GM19193 (cell line): ENCODE data around the gene CHMP6.

Experiments used
- POLR2A ChIP-seq: IDR thresholded peaks from 4 replicates; pipeline ENCODE4 v1.6.1; 2011; ENCODE audit not compliant: insufficient read depth, insufficient read length; ENCODE audit errors: extremely low read depth

CHMP6 gene

DNA sequence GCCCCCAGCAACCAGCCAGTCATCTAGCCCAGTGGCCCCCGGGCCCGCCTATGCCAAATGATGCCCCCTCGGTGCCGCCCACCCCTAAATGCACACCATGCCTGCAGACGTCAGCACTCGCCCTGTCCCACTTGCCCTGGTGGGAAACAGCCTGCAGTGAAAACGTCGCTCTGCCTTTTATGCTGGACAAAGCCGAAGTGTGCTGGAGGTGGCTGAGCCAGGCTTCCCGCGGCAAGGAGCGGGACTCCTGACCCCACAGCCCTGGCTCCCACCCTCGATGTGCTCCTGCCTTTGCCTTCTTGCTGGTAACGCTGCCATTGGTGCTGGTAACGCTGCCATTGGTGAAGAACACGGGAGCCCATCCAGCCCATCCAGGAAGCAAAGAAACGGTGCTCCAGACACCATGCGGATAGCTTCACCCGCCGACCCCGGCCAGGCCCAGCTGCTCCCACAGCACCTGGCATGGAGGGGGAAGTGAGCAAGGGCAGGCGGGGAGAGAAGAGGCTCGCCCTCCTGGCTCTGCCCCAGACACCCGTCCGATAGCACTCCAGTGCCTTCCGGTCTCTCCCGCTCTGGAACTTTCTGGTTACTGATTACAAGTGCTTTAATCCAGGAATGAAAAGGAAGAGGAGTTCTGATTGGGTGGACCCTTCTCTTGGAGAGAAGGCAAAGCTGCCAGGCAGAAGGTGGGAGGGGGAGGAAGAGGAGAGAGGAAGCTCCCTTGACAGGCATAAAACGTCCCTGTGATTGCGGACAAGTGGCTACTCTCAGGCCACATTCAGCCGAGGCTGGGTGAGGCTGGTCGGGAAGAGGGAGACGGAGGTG lies 39.3 kb downstream of the CHMP6 start:
- no peak for TF ChIP-seq POLR2A

DNA sequence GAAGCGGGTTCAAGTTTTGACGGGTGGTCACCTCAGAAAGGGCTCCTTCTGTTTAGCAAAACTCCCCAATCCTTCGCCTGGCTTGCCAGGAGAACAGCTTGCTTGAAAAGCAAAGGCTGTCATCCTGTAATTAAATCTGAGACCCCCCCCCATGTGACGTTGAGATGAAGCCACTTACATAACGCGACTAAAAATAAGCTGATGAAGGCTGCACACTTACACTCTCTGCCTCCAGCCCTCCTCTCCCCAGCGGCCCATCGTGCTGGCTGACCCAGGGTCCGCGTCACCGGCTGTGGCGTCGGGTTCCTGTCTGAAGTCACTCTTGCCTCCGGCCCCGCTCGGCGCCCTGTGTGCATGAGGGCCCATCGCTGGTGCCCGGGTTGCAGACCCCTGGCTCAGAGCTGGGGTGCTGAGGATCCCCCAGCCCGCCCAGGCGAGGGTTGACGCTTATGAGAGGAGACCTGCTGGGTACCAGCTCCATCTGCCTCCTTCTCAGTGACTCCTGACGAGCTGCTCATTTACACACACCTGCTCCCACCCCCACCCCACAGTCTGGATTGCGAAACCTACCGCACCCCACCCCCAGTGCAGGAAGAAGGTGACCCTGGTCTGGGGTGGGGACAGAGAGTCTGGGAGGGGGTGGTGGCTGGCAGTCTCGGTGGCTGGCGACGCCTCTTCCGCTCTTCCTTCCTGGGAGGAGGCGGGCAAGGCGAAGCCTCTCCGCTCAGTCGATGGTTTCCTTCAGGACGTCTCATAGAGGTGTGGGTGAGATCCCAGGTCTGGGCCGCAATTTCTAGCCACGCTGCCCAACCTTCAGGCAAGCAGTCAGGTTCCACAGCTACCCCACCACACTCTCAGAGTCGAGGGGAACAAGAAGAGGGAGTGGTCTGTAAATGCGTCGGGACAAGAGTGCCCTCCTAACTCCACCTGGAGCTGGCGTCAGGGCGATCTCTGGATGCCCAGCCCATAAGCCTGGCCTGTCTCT lies 40.2 kb downstream of the CHMP6 start:
- no peak for TF ChIP-seq POLR2A

DNA sequence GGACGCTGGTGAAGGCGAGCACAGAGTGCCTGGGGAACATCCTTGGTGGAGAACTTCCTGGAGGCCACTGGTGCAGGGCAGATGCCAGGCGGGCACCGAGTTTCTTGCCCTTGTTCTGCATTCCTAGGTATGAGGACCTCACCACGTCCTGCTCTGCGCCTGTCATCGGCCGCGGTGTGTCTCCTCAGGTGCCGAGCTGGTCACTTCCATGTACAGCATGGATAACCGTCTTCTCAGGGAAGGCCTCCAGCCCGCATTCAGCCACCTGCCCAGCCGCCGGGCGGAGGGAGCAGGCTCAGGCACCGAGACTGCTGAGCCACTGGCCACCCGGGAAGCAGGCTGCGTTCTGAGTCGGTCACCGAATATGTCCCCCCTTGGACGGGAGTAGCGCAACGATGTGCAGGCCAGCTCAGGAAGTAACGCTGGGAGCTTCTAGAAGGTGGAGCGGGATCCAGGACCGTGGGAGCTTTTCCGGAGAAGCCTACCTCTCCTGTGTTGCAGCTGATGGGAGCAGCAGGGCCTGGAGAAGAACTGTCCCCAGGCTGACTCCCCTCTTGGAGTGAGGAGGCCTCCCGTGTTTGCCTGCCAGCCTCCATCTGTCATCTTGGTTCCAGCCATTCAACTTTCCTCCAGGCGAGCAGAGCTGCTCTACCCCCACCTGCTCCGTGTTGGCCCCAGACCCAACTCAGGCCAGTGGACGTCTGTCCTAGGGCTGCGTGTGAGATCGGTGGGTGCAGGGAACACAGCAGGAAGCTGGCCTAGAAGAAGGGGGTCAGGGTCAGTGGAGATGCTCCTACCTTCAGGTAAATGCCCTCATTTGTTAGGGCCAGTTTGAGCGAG lies 41.2 kb downstream of the CHMP6 start:
- TF ChIP-seq POLR2A = no peak

DNA sequence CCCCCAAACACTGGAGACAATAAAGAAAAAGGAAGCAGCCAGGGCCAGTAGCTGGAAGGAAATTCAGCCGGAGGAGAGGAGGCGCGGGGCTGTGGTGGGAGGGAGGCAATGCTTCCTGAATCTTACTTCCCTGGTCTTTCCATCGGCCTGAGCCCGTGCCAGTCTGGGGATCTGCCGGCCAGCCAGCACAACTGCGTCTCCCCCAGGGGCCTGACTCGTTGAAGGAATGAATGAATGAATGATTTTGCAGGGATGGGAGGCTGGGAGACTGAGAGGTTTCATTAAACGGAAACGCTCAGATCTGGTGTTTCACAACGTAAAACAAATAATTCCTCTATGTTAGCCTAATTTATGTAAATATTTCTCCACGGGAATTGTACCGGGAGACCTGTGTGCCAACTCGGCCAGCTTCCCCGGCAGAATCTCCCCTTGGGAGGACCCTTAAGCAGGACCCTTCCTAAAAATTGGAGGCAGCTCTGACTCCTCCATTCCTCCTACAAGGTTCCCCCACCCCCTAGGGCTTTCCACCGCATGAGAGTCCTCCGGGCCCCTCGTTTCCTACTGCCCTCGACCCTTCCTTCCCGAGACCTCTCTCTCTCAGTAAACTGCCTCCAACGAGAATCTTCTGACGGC lies 42.0 kb downstream of the CHMP6 start:
- no peak for TF ChIP-seq POLR2A

DNA sequence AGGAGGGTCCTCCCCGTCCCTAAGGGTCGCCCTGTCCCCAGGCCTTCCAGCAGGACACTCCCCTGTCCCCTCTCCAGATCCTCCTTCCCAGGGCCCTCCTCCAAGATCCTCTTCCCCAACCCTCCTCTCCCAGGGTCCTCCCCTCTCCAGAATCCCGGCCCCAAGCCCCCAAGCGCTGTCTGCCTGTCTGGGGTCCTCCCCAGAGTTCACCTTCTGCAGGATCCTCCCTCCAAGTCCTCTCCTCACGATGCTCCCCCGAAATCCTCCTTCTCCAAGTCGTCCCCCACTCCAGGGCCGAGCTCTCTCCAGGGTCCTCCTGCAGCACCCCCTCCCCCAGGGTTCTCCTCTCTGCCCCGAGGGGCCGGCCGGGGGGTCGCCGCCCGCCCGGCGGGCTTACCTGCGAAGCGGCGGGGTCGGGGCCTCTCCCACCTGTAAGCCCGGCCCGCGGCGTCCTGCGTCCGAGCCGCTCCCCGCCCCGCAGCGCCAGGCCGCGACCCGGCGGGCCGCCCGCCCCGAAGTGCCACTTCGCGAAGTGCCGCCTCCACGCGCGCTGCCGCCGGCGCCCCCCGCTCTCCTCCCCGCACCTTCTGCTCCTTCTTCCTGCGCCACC lies 42.6 kb downstream of the CHMP6 start:
- TF ChIP-seq POLR2A = no peak

DNA sequence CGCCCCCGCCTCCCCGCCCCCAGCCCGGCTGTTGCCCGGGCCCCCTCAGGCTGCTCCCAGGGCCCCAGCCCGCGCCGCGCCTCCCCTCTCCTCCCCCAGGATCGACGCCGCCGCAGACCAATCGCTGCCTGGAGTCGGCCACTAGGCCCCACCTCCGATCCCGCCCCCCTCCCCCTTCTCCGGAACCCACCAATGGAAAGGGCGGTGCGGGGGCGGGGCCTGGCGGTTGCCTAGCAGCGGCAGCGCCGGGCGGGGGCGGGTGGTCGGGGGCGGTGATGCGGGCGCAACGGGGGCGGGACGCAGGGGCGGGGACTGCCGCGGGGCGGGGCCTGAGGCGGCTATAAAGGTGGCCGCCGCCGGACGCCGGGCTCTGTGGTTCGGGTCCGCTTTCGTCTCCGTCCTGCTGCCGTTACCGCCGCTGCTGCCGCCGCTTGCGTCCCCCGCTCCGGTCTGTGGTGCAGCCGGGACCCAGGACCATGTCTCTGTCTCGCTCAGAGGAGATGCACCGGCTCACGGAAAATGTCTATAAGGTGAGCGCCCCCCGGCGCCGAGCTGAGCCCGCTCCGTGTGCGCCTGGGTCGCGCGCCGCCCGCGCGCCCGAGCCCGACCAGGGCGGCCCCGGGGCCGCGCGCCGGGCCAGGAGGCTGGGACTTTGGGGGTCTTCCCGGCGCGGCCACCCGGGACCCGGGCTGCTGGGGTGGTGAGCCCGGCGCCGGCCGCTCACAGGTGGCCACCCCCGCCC lies 43.3 kb downstream of the CHMP6 start, which contains the start of gene BAIAP2:
Gene BAIAP2, plus strand, starts transcription at position 373 of the 742 bp plus-strand sequence. Its CDS starts 104 bp downstream, at position 477.
- peak; percentile 79 for TF ChIP-seq POLR2A

DNA sequence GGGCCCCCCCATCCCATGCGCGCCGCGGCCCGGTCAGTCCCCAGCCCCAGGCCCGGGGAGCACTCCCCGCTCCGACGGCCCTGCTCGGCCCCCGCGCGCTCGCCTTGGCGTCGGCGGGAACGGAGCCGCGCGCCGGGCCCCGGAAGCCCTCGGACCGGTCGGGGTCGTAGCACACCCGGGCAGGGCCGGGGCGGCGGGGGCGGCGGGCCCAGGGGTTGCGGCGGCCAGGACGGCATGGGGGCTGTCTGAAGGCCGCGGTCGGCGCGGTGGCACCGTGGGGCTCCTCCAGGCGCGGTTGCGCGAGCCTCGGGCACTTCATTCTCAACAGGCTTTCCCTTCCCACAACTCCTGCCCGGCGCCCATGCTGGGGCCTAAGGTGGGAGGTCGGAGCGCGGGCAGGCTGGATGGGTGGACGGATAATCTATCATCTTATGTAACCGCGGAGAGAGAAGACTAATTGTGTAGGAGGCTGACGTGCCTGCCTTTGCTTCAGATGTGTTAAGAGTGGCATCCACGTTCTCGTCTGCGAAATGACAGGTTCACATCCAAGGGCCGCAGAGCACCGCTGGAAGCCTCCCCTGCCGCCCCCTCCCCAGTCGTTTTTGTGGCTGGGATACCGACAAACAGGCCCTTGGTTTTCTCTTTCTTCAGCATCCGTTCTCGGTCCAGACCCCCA lies 44.0 kb downstream of the CHMP6 start:
- no peak for TF ChIP-seq POLR2A

DNA sequence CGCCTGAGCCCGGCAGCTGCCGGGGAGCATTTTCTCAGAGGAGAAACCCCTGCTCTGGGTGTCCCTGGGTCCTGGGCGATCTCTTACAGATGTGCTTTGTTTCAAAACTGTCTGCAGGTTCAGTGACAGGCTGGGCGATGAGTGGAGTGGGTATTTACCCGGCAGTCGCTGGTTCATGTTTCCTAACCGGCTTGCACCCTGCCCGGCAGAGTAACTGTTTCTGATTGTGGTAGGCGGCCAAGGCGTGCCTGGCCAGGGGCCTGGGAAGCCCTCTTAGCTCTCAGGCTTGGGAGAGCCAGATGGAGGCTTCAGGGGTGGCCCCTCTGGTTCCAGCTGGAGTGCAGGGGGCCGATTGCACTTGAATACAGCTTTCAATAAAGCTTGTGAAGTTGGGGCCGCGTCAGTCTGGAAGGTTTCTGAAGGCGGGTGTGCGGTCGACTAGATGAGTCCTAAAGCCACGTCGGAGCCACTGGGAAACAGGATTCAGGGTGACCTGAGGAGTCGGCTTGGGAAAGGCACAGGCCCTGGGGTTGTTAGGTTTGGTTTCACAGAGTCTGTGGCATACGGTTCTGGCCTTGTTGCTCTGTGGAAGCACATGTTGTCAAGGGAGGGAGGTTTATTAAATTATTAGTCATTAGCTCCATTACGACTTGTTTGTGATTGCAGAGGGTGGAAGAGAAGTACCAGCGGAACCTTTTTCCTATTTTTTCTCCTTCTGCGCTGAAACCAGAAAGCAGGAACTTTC lies 44.7 kb downstream of the CHMP6 start:
- TF ChIP-seq POLR2A = no peak

DNA sequence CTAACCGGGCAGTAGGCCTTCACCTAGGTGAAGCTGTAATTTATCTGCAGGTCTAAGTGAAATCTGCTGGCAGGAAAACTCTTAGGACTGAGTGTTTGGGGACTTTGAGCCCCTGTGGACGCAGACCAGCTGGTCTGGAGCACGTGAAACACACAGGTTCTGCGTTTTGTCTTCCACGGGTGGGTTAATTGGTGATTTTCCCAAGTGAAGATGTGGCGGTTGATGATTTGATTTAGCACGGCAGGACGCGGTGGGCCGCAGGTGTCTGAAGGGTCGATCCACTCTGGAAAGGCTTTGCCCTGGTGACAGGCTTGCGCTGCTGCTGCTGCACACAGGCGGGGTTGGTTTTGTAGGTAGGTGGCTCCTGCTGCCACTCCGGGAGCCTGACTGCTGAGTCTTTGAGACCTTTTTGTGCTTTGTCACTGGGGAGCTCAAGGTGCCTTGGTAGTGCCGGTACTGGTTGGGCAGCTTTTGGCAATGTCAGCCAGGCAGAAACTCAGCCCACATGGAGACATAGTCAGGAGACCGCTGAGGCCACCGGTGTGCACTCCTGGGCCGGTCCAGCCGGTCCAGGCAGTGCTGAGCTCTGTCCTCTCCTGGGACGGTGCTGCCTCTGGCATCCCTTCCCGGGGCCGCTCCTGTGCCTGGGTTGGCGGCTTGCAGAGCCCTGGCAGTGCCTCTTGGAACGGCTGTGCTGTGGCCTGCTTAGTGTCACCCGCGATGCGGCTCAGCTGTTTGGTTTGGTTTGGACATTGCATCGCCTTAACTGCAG lies 45.6 kb downstream of the CHMP6 start:
- TF ChIP-seq POLR2A = no peak

DNA sequence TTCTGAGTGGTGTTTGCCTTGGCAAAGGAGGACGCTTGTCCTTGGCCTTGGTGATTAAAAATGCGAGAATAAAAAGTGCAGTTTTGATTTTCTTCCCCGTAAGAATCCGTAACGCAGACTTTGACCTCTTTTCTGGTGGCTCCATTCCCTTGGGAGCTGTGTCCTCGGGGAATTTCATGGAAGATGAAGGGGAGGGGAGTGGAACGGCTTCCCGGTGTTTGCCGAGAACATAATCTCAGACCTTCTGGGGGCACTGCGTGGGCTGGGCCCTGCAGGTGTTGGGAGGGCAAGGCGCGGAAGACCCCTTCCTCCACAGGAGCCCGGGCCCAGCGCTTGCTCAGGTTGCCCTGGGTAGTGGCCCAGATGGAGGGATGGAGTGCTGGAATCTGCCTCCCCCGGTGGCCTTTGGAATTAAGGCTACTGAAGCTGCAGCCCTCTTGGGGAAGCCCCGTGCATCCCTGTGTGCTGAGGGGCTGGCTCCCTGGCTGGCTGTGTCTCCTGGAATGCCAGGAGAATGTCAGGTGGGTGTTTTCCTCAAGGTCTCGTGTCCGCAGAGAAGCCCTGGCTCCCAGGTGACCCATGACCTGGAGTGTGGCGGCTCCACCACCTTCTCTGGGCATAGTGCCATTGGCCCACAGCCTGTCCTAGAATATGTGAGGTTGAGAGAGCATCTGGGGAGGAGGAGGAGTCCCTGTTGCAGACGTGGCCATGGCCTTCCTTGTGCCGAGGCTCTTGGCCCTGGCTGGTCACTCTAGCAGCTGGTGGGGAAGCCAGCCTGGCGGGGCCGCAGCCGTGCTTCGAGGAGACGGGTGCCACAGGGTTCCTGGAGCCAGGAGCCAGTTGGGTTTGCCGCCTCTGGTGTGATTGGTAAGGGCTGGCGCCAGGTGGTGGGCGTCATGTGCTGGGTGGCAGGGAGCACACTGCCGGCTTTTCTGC lies 46.4 kb downstream of the CHMP6 start:
- no peak for TF ChIP-seq POLR2A
